Measurements from ENCODE around the gene PAPSS2.

PAPSS2 gene

DNA sequence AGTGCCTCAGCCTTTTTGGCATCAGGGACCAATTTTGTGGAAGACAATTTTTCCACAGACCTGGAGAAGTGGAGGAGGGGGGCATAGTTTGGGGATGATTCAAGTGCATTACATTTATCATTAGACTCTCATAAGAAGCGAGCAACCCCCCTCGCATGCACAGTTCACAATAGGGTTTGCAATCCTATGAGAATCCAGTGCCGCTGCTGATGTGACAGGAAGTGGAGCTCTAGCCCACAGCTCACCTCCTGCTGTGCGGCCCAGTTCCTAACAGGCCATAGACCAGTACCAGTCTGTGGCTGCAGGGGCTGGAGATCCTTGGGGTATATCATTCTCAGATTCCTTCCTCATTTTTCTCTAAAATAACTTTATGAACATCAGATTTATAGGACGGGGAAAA lies 107.6 kb downstream of the PAPSS2 start:
- Histone ChIP-seq H4K20me1 (ENCODE audit: low read depth, low read length) (no peaks in the 10 kb centered on the region), H3F3A (ENCODE audit: insufficient read depth) (peaks cover 11% of the 10 kb centered on the region; the same call in 1 of the 2 replicates), H3K4me2 (ENCODE audit: low read depth, low read length, poor library complexity, severe bottlenecking) (no peak overlapping the region), H3K9me2 (replicated peaks; ENCODE audit: insufficient read depth, low read length) (no peaks in the 10 kb centered on the region), H3K27me3 (ENCODE audit: low read length) (no peaks in the 10 kb centered on the region), H3K9ac (ENCODE audit: low read length) (no peak overlapping the region), H3K36me3 (ENCODE audit: low read length) (peaks cover 32% of the 10 kb centered on the region; the same call in 1 of the 2 replicates), H3K9me3 (ENCODE audit: insufficient read depth, low read length) (no peaks in the 10 kb centered on the region), H3K27ac (ENCODE audit: low read depth, low read length) (no peak overlapping the region), H3K4me3 (ENCODE audit: insufficient read depth, low read length, poor library complexity, severe bottlenecking) (no peak overlapping the region), H2AFZ (ENCODE audit: low read depth, low read length, severe bottlenecking) (no peak overlapping the region), H3K79me2 (ENCODE audit: insufficient read depth, low read length) (0 out of 2 replicates have a peak, but pooled peaks cover 4% of the 10 kb centered on the region)
- TF ChIP-seq, protein P1, sequence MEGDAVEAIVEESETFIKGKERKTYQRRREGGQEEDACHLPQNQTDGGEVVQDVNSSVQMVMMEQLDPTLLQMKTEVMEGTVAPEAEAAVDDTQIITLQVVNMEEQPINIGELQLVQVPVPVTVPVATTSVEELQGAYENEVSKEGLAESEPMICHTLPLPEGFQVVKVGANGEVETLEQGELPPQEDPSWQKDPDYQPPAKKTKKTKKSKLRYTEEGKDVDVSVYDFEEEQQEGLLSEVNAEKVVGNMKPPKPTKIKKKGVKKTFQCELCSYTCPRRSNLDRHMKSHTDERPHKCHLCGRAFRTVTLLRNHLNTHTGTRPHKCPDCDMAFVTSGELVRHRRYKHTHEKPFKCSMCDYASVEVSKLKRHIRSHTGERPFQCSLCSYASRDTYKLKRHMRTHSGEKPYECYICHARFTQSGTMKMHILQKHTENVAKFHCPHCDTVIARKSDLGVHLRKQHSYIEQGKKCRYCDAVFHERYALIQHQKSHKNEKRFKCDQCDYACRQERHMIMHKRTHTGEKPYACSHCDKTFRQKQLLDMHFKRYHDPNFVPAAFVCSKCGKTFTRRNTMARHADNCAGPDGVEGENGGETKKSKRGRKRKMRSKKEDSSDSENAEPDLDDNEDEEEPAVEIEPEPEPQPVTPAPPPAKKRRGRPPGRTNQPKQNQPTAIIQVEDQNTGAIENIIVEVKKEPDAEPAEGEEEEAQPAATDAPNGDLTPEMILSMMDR (IDR thresholded peaks at IDR 0.05; ENCODE audit: insufficient read depth, low read length, poor library complexity, severe bottlenecking) = no peak

DNA sequence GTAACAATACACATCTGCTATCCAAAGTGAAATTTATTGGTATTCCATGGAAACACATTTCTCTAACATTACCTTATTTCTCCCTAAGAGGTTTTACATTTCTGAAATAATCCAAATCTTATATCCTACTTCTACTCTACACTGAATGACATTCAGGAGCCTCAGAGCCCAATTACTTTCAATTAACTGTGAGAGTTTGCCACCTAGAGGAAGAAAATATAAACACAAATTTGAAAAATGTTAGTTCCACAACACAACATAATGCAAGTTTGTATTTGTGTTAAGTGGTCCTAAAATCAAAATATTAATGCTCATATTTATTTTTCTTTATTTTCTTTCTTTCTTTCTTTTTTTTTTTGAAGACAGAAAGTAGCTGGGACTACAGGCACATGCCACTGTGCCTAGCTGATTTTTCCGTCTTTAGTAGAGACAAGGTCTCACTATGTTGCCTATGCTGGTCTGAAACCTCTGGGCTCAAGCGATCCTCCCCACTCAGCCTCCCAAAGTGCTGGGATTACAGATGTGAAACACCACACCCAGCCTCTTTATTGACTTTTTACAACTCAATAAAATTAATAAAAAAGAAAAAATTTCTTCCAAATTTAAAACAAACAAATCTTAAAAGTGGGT lies 112.3 kb downstream of the PAPSS2 start:
- no peaks in the 10 kb centered on the region for H4K20me1 ChIP-seq (ENCODE audit: low read depth, low read length)
- H3F3A ChIP-seq (ENCODE audit: insufficient read depth) = peaks cover 28% of the 10 kb centered on the region; the same call in 1 of the 2 replicates
- H2AFZ ChIP-seq (ENCODE audit: low read depth, low read length, severe bottlenecking) = no peak overlapping the region
- TF ChIP-seq, protein P1 (IDR thresholded peaks at IDR 0.05; ENCODE audit: insufficient read depth, low read length, poor library complexity, severe bottlenecking) = peak; percentile 42
- TF ChIP-seq EZH2phosphoT487 (conservative IDR thresholded peaks at IDR 0.05; ENCODE audit: low read length) = no peak
- H3K9ac ChIP-seq (ENCODE audit: low read length) = no peak overlapping the region
- H3K27me3 ChIP-seq (ENCODE audit: low read length) = no peaks in the 10 kb centered on the region
- 0 out of 2 replicates have a peak, but pooled peaks cover 4% of the 10 kb centered on the region for H3K79me2 ChIP-seq (ENCODE audit: insufficient read depth, low read length)
- H3K4me3 ChIP-seq (ENCODE audit: insufficient read depth, low read length, poor library complexity, severe bottlenecking) = no peak overlapping the region
- no peaks in the 10 kb centered on the region for H3K9me3 ChIP-seq (ENCODE audit: insufficient read depth, low read length)
- H3K27ac ChIP-seq (ENCODE audit: low read depth, low read length) = no peak overlapping the region
- H3K4me2 ChIP-seq (ENCODE audit: low read depth, low read length, poor library complexity, severe bottlenecking) = no peak overlapping the region
- peaks cover 31% of the 10 kb centered on the region; the same call in 1 of the 2 replicates for H3K36me3 ChIP-seq (ENCODE audit: low read length)
- H3K9me2 ChIP-seq (replicated peaks; ENCODE audit: insufficient read depth, low read length) = no peaks in the 10 kb centered on the region

DNA sequence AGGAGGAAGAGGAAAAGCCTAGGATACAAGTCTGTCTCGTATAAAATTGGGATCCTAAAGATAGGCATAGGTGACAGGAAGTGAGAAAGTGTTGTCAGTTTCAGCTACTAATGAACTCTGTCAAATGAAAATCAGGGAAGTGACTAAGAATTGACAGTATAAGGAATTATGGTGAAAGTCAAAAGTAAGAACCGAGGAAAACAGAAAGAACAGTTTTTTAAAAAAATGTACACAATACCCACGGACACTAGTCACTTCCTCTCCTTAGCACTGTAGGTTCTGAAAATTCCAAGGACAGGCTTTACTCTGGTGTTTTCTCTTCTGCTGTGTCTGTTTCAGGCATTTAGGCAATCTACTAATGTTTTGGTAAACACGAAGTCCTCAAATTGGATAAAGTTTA lies 116.1 kb downstream of the PAPSS2 start:
- Histone ChIP-seq H3K79me2 (ENCODE audit: insufficient read depth, low read length) (peaks cover 15% of the 10 kb centered on the region), H3K36me3 (ENCODE audit: low read length) (peaks cover 40% of the 10 kb centered on the region), H3K27me3 (ENCODE audit: low read length) (no peaks in the 10 kb centered on the region), H3K9me2 (replicated peaks; ENCODE audit: insufficient read depth, low read length) (no peaks in the 10 kb centered on the region), H3K27ac (ENCODE audit: low read depth, low read length) (no peak overlapping the region), H3F3A (ENCODE audit: insufficient read depth) (peaks cover 28% of the 10 kb centered on the region; the same call in 1 of the 2 replicates), H2AFZ (ENCODE audit: low read depth, low read length, severe bottlenecking) (no peak overlapping the region), H3K9ac (ENCODE audit: low read length) (no peak overlapping the region), H3K4me3 (ENCODE audit: insufficient read depth, low read length, poor library complexity, severe bottlenecking) (no peak overlapping the region), H3K4me2 (ENCODE audit: low read depth, low read length, poor library complexity, severe bottlenecking) (no peak overlapping the region), H3K9me3 (ENCODE audit: insufficient read depth, low read length) (no peaks in the 10 kb centered on the region), H4K20me1 (ENCODE audit: low read depth, low read length) (no peaks in the 10 kb centered on the region; the same call in 1 of the 2 replicates)
- TF ChIP-seq, protein P1 (IDR thresholded peaks at IDR 0.05; ENCODE audit: insufficient read depth, low read length, poor library complexity, severe bottlenecking) = no peak
- no peak for TF ChIP-seq EZH2phosphoT487 (conservative IDR thresholded peaks at IDR 0.05; ENCODE audit: low read length)

All from SU-DHL-6 (cell line).